Measurements from ENCODE around the gene GNG7.

DNA sequence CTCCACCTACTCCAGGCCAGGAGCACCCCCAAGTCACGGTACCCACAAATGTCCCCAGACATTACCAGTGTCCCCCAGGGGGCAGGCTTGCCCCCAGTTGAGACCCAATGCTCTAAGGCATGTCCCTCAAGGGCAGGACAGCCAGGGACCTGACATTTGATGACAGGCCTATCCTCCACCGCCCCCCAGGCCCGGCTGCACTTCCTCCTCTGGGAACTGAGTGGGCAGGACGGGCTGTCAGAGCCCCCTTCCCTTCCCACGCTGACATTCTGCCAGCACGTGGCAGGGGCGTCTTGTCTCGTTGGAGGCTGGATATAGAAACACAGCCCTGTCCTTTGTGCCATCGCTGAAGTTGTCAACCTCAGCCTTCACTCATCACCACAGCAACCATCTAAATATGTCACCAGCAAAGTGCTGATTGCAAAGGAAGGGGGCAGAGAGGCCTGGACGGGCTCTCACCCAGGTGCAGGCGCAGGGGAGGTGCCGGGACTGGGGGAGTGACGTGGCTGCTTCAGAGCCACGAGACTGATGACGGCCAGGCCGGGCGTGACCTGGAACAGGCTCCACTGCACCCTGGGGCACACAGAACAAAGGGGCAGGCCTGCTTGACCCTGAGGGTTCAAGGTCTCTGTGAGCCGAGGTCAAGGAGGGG lies 38.4 kb downstream of the GNG7 start:
- TF ChIP-seq, protein P1, sequence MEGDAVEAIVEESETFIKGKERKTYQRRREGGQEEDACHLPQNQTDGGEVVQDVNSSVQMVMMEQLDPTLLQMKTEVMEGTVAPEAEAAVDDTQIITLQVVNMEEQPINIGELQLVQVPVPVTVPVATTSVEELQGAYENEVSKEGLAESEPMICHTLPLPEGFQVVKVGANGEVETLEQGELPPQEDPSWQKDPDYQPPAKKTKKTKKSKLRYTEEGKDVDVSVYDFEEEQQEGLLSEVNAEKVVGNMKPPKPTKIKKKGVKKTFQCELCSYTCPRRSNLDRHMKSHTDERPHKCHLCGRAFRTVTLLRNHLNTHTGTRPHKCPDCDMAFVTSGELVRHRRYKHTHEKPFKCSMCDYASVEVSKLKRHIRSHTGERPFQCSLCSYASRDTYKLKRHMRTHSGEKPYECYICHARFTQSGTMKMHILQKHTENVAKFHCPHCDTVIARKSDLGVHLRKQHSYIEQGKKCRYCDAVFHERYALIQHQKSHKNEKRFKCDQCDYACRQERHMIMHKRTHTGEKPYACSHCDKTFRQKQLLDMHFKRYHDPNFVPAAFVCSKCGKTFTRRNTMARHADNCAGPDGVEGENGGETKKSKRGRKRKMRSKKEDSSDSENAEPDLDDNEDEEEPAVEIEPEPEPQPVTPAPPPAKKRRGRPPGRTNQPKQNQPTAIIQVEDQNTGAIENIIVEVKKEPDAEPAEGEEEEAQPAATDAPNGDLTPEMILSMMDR (optimal IDR thresholded peaks at IDR 0.05 in 1 of 3, IDR thresholded peaks at IDR 0.05 in 1 of 3, conservative IDR thresholded peaks at IDR 0.05 in 1 of 3; ENCODE audit: extremely low read depth in 1 of 3, insufficient read depth in 2 of 3, low read length in 3 of 3) = peak in 1 of 3 experiments; percentile 4
- no peak for TF ChIP-seq EZH2 (IDR thresholded peaks at IDR 0.05; ENCODE audit: low read length)
